CD4-positive, alpha-beta T cell treated with Interleukin-10 for 1 hour (primary cell): ENCODE data around the gene SNURF.
"Not testable (repeated sequence)": the region's sequence is repeated elsewhere in the genome, so short reads cannot be mapped to it uniquely, and the experiment has no call there.

Experiments used
- DNase-seq: peaks from one replicate; pipeline ENCODE4 v3.0.0-alpha.2; 2020

The SNURF gene, protein sequence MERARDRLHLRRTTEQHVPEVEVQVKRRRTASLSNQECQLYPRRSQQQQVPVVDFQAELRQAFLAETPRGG

DNA sequence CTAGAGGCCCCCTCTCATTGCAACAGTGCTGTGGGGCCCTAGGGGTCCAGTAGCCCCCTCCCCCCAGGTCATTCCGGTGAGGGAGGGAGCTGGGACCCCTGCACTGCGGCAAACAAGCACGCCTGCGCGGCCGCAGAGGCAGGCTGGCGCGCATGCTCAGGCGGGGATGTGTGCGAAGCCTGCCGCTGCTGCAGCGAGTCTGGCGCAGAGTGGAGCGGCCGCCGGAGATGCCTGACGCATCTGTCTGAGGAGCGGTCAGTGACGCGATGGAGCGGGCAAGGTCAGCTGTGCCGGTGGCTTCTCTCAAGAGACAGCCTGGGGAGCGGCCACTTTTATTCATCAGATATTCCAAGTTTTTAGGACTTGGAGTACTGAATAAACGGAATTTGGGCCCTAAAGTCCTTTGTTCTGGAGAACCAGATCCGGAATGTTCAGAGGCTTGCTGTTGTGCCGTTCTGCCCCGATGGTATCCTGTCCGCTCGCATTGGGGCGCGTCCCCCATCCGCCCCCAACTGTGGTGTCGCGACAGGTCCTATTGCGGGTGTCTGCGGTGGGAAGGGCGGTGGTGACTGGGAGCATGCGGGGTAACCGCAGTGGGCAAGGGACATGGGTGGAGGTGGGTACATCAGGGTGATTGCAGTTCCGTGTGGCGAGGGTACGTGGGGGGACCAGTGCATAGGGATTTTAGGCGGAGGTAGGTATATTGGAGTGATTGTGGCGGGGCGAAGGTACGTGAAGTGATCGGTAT, at the start of gene SNURF, which contains the start of gene SNRPN:
SNURF (plus strand) TSS at position 205 of the 748 bp plus-strand sequence; CDS start at position 267, 62 bp downstream.
SNRPN (plus strand) TSS at position 205 of the 748 bp plus-strand sequence. CDS start 19,467 bp downstream, outside the sequence.
- peak; percentile 66 for DNase-seq

DNA sequence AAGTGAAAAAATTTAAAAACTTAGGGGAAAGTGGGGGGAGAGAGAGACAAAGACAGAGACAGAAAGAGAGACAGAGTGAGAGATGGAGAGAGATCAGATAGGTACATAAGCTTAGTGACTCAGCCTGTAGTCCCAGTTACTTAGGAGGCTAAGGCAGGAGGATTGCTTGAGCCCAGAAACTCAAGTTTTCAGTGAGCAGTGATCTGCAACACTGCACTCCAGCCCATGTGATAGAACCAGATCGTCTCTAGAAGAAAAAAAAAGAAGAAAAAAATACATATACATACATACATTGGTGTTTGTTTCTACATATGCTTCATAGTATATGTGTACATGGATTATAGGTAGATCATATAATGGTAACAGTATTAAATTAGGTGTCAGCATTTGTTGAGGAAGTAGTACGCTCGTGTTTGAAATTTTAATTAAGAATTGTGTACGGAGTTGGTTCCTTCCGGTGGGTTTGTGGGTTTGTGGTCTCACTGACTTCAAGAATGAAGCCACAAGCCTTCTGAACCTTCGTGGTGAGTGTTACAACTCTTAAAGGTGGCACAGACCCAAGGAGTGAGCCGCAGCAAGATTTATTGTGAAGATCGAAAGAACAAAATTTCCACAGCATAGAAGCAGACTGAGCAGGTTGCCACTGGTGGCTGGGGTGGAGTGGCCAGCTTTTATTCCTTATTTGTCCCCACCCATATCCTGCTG, 38.3 kb upstream of the SNURF start:
- DNase-seq: peak; percentile 0

DNA sequence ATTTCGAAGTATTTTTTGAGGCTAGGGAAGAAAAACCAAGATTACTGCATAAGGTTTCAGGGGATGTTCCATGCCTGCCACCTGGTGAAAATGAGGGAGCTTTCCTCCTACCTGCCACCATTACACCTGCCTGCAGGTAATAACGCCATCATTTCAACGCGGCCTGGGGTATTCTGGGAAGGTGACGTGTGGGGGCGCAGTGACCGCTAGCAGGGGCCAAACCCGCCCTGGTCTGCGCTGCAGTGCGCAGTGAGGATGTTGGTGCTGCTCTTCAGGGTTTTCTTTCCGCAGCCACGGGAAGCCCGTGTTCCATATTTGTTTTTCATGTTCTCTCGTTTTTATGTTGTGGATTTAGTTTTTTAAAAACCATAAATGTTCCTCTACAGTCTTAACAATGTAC, 37.4 kb upstream of the SNURF start:
- no peak for DNase-seq

DNA sequence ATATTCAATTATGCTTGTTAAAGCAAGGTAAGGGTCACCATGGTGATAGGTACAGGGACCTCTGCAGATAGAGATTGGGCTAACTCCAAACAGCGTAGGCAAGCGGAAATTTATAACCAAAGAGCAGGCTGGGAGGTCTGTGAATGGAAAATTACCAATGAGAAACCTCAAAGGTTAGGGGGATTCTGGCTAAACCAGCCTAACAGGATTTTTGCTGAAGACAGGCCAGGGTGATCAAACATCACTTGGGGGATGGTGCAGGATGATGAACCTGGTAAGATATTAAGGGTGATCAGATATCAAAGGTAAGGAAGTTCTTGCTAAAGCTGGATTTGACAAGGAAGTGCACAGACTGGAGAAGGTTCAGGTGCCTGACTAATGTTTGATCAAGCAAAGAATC, 35.3 kb upstream of the SNURF start:
- DNase-seq: no peak

DNA sequence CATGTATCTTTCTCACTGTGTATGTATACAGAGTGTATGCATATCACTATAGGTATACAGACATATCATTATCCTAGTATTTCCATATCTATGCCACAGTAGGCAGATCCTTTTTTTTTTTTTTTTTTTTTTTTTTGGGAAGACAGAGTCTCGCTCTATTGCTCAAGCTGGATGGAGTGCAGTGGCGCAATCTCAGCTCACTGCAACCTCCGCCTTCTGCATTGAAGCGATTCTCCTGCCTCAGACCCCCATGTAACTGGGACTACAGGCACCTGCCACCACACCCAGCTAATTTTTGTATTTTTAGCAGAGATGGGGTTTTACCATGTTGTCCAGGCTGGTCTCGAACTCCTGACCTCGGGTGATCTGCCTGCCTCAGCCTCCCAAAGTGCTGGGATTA, 32.0 kb upstream of the SNURF start:
- DNase-seq: not testable (repeated sequence)

DNA sequence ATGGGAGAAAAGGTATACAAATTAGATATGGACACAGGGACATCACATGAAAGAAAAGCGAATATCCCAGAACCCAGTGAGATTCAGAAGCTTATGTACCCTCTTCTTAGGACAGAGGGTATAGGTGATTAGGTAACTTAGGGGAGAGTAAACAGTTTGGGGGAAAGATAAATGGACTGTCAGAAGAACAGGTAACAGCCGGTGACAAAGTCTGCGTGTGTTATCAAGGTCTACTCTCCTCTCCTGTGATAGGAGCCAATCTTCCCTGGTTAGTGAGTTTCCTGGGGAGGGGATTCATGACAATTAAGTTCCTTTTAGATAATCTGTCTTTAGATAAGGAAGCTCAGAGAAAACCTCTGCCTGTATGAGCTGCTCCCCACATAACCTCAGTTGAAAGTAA, 30.6 kb upstream of the SNURF start:
- DNase-seq: no peak

DNA sequence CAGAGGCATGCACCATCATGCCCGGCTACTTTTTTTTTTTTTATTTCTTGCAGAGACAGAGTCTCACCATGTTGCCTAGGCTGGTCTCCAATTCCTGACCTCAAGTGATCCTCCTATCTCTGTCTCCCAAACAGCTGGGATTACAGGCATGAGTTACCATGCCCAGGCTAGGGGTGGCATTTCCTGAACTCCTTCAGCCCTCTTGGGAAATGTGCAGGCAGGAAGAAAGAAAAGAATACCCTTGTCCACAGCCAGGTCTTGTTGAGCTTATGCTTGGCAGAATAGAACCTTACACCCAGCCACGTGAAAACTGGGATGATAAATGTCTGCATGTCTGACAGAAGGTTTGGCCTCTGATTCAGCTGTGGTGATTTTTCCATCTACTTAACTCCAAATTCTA, 30.2 kb upstream of the SNURF start:
- DNase-seq: no peak

DNA sequence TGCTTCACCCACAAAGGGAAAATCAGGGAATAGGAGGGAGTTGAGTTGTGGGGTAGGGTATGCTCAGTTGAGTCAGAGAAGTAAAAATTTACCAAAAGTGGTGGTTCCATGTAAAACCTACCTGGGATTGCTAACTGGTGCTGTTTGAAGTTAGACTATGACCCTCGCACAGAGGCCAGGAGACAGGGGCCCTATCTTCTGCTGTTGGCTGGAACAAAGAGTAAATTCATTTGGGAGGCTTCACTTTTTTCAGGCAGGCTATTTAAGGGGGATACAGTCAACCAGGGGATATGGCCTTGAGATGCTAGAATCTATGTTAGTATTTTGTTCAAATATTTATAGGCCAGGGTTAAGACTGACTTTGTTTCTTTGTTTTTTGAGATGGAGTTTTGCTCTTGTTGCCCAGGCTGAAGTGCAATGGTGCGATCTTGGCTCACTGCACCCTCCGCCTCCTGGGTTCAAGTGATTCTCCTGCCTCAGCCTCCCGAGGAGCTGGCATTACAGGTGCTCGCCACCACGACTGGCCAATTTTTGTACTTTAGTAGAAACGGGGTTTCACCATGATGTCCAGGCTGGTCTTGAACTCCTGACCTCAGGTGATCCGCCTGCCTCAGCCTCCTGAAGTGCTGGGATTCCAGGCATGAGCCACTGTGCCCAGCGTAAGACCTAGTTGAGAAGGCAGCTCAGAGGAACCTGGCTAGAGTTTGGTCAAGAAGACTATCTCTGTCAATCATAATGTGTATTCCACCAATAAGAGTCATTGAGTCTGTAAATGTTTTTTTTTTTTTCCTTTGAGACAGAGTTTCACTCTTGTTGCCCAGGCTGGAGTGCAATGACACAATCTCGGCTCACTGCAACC, 22.7 kb upstream of the SNURF start:
- DNase-seq: not testable (repeated sequence)

DNA sequence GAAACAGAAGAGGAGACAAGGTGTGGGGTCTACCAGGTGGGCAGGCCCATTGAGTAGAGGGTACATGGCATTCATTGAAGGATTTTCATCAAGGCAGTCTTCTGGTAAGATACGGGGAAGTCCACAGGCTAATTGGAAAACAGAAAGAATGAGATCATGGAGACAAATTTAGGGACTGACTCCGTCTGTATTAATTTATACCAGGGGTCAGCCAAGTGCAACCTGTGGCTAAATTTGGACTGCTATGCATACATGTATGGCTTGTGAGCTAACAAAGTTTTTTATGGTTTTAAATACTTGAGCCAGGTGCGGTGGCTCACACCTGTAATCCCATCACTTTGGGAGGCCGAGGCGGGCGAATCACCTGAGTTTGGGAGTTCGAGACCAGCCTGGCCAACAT, 21.1 kb upstream of the SNURF start:
- no peak for DNase-seq

DNA sequence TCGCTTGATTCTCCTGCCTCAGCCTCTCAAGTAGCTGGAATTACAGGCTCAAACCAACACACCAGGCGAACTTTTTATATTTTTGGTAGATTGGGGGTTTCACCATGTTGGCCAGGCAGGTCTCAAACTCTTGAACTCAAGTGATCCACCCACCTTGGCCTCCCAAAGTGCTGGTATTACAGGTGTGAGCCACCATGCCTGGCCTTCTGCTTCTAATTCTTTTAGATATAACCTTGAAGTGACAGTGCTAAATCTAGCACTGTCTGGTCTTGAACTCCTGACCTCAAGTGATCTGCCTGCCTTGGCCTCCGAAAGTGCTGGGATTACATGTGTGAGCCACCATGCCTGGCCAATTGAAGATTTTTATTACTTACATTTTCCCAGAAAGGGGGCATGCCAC, 16.6 kb upstream of the SNURF start:
- DNase-seq: not testable (repeated sequence)

DNA sequence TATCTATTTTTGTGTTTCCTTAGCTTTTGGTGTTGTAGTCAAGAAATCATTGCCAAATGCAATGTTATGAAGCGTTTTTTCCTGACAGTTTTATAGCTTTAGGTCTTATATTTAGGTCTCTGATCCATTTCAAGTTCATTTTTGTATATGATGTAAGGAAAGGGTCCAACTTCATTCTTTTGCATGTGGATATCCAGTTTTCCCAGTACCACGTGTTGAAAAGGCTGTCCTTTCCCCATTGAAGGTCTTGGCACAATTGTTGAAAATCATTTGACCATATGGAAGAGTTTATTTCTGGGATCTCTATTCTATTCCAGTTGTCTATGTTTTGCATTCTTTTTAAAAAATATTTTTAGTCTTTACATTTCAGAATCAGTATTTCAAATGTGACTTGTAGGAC, 14.6 kb upstream of the SNURF start:
- DNase-seq: no peak

DNA sequence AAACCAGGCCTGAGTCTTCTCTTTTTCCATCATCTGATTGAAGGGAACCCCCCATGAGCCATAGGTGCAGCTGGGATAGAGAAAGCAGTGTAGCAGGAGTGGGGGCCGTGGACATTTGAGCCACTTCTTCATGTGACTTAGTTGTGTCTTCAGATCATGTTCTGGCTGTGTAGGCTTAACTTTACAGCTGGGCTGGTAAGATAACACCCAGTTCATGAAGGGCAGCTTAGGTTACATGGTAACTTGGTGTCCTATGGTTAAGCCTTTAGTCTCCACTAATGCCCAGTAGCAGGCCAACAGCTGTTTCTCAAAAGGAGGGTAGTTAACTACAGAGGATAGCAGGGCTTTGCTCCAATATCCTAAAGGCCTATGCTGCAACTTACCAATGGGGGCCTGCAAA, 11.4 kb upstream of the SNURF start:
- DNase-seq: no peak

DNA sequence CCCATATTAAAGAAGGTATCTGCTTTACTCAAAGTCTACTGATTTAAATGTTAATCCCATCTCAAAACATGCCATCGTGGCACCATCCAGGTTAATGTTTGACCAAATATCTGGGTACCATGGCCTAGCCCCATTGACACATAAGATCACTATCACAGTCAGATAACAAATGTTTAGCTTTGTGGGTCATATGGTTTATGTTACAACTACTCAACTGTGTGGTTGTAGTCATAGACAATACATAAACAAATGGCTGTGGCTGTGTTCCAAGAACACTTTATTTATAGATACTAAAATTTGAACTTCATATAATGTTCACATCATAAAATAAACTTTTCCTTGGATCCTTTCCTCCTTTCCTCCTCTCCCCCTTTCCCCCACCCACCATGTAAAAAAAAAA, 9.8 kb upstream of the SNURF start:
- no peak for DNase-seq

DNA sequence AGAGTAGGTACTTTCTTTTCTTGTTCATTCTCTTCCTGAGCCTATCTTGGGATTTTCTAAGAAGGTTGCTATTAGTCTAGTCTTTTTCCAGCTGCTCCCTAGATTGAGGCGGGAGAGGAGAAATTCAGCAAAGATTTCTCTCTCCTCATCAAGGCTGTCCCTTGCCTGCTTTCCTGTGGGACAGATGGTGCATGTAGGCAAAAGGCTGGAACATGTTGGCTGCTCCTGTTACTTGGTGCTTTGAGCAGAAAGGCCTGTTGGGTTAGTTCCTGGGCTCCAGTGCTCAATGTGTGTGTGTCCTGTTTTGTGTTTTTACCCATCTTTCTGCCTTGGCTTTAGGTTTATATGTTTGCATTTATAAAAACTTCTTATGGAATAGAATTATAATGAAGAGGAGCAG, 9.1 kb upstream of the SNURF start:
- DNase-seq: no peak

DNA sequence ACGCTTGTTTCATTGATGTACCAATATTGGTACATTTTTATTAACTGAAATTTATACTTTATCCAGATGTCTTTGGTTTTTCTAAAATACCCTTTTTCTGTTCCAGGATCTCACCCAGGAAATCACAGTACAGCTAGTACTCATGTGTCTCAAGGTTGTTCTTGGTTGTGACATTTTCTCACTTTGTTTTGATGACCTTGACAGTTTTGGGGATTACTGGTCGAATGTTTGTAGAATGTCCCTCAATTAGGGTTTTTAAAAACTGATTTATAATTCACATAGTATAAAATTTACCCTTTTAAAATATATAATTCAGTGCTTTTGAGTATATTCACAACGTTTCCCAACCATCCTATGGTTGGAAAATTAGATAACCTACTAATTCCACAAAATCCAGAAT, 6.3 kb upstream of the SNURF start:
- no peak for DNase-seq

DNA sequence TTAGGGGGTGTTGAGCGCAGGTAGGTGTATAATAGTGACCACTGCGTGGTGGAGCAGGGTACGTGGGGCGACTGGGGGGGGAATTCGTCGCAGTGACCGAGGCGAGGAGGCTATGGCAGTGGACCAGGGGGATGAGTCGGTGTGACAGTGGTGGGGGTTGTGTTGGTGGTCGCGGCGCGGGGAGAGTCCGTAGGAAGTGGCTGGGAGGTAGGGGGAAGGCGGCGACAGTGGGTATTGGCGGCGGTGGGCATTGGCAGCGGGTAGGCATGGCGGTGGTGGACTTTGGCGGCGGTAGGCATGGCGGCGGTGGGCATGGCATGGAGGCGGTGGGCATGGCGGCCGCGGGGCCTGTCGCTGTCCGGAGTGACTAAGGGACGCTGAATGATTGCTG, 739 bp downstream of the SNURF start:
- peak; percentile 22 for DNase-seq

DNA sequence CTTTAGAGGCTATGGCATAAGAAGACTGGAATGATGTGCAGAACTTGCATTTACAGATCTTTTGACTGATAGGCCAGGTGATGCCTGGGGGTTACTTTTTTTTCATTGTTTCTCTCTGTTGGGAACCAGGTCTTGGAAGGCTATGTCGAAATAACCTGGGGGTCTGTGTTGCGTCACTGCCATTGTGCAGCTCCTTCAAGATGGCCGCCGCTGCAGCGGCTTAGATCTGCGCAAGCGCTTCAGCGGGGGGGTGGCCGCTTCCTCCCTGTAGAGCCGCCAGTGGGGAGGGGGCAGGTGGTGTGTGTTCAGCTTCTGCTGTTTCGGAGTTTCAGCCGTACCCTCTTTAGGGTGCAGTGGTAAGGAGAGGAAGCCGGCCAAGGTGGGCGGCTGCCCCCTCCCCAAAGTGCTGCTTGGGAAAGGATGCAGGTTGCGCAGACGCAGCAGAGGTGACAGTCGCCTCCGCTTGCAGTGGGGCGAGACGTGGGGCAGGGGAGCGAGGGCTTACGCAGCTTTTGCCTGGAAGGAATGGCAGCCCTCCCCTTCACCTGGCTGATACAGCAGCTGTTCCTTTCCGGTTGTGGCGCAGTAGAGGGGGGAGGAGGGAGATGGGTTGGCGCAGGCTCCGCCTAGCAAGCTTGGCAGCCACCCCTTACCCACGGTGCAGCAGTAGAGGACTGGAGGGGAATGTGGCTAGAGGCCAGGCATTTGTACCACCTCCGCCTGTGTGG, 1.5 kb downstream of the SNURF start:
- peak; percentile 83 for DNase-seq

DNA sequence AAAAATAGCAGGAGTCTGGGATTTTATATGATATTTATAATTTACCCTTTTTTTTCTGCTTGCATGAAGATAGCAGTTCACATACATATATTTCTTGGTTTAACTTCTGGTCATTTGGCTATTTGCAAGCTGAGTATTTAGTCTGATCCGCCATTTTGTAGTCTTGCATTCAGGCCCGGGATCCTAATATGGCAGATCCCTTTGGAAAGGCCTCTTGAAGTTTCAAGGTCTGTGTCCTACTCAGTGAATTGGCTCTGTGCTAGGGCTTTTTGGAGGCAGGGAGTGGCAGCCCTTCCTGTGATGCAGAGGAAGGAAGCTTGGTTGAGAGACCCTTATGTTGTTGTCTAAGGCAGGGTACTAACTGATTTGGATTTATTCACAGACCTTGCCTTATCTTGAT, 2.9 kb downstream of the SNURF start:
- no peak for DNase-seq

DNA sequence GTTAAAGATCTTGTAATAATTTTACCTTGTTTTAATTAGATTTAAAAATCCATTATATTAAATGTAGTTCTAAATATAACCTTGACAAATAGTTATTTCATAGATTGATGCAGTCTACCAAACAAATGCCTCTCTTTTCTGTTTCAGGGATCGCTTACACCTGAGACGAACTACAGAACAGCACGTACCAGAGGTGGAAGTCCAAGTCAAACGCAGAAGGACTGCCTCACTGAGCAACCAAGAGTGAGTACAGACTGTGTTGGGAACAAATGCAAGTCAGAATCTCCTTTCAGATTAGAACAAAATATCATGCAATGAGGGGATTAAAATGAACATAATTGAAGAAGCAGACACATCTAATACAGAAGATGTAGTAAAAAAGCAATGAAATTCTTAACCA, 7.2 kb downstream of the SNURF start:
- DNase-seq: no peak

DNA sequence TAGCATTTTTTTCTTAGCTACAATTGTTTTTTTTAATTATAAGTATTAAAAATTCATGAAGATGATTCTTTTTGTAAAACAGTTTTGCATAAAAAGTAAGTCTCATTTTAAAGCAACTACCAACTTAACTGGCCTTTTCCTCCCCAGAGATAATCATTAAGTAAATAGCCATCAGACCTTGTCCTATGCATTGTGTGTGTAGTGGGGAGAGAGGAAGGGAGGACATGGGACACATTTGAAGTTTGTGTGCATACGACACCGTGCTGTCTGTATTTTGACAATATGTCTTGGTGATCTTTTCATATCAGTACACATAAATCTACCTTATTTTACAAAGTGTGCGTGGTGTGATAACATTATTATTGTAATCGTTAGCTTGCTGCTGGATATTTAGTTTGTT, 8.1 kb downstream of the SNURF start:
- no peak for DNase-seq

DNA sequence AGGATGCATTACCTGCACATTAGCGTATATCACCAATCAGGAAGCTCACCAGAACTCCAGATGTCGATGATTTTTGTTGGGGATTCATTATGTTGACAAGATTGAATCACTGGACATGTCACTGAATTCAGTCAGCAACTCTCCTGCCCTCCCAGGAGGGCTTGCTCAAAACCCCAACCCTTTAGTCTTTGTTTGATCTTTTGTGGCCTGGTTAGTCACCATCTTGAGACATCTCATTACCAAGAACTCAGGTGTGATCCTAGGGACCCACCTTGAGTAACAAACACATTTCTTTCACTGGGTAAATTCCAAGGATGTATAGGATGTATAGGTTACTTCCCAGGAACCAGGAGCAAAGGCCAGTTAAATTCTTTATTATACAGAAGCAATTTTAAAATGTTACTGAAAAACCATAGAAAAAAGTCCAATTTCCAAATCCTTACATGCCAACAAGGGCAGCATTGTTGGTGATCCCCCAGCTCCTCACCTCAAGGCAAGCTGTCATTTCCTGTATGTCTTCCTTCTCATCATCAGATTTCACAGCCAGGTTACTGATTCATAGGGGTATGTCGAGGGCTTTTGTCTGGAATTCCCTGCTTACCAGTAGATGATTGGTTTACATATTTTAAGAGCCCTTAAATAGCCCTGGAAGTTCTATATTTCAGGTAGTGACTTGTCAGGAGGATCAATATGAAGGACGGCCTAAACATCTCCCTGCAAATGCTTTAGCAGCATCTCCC, 11.7 kb downstream of the SNURF start:
- DNase-seq: no peak

DNA sequence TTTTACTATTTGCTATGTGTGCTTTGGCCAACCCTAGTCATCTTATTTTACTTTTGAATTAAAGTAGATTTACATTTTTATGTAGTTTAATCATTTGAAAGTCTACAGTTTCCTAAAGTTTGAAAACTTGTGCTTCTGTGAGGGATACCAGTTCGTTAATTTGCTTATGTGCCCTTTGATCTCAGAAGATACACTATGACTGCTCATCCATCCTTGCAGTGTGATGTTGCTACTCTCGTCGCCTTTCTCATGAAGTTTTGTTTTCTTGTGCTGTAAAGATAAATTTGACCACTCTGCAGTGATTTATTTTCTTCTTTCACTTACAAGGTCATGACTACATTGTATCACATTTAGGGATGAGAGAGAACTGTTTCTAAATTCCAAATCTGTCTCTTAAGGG, 16.3 kb downstream of the SNURF start:
- no peak for DNase-seq
